KOPT-K1 (cell line): ENCODE measurements around the gene SLC9C1.
"Not testable (repeated sequence)": the region's sequence is repeated elsewhere in the genome, so short reads cannot be mapped to it uniquely, and the experiment has no call there.

Experiments
- H3K27ac ChIP-seq: fragments of 200-600 bp; sonication (generic); 2 replicates; pipeline ENCODE4 v1.5.1; 2016; ENCODE audit warnings: antibody characterized with exemption, mild to moderate bottlenecking, low read depth, low read length; ENCODE audit not compliant: poor library complexity, severe bottlenecking
- H3K36me3 ChIP-seq: fragments of 200-600 bp; sonication (generic); 2 replicates; pipeline ENCODE4 v1.5.1; 2017; ENCODE audit warnings: antibody characterized with exemption, mild to moderate bottlenecking, low read length, moderate library complexity; ENCODE audit not compliant: insufficient read depth
- H3K9me3 ChIP-seq: fragments of 200-600 bp; sonication (generic); 2 replicates; pipeline ENCODE4 v1.5.1; 2017; ENCODE audit warnings: antibody characterized with exemption, low read length, mild to moderate bottlenecking; ENCODE audit not compliant: insufficient read depth, poor library complexity, severe bottlenecking

The SLC9C1 gene

GRCh38 chr3:112280266-112280665 is 13.8 kb downstream of the SLC9C1 start:
- no peak overlapping the region for H3K27ac ChIP-seq
- no peaks in the 10 kb centered on the region for H3K9me3 ChIP-seq
- no peaks in the 10 kb centered on the region for H3K36me3 ChIP-seq

DNA sequence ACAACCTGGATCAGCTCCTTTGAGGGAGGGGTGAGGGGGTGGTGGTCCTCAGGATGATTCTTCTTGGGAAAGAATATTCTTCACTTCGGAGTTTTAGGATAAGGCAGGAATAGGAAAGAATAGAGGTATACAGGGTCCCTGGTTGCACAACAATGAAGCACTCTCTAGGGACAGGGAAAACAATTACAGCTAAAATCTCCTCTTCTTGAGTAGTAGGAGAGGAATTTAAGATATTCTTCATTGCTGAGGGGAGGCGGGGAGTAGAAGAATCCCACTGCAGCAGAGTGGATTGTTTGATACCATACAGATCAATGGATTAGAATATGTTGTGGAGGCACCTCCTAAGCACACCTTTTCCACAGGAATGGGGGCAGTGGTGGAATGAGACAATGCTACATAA is 20.5 kb downstream of the SLC9C1 start:
- Histone ChIP-seq H3K27ac (no peak overlapping the region), H3K9me3 (no peaks in the 10 kb centered on the region), H3K36me3 (no peaks in the 10 kb centered on the region)

GRCh38 chr3:112261742-112262141 is 32.3 kb downstream of the SLC9C1 start:
- Histone ChIP-seq H3K36me3 (no peaks in the 10 kb centered on the region), H3K27ac (no peak overlapping the region), H3K9me3 (no peaks in the 10 kb centered on the region)

DNA sequence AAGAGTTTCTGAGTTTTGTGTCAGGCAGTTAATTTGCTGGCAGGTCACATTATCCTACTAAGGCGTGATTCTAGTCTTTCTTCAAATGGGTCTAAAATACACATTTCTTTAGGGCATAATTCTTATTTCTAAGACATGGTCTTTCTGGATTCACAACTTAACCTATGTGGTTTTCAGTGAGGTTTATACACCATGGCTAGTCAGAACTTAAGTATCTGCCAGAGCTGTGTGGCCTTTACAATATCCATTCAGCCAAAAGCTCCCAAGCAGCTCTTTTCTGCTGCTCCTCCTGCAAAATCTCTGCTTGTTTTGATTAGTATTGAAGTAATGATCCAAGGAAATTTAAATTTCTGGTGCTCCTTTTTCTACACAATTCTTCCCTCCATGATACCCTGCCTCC is 33.5 kb downstream of the SLC9C1 start:
- H3K9me3 ChIP-seq, result no peaks in the 10 kb centered on the region
- no peak overlapping the region for H3K27ac ChIP-seq
- H3K36me3 ChIP-seq, result no peaks in the 10 kb centered on the region

GRCh38 chr3:112253301-112253971 is 40.6 kb downstream of the SLC9C1 start:
- no peaks in the 10 kb centered on the region for H3K36me3 ChIP-seq
- H3K27ac ChIP-seq, result no peak overlapping the region
- H3K9me3 ChIP-seq, result peaks cover 8% of the 10 kb centered on the region

- Histone ChIP-seq H3K9me3 (peaks cover 4% of the 10 kb centered on the region), H3K36me3 (no peaks in the 10 kb centered on the region), H3K27ac (no peak overlapping the region)
Observed at GRCh38 chr3:112247900-112248299, 46.1 kb downstream of the SLC9C1 start.

GRCh38 chr3:112247350-112247749 is 46.7 kb downstream of the SLC9C1 start:
- H3K36me3 ChIP-seq, result no peaks in the 10 kb centered on the region
- peaks cover 4% of the 10 kb centered on the region for H3K9me3 ChIP-seq
- H3K27ac ChIP-seq, result no peak overlapping the region

DNA sequence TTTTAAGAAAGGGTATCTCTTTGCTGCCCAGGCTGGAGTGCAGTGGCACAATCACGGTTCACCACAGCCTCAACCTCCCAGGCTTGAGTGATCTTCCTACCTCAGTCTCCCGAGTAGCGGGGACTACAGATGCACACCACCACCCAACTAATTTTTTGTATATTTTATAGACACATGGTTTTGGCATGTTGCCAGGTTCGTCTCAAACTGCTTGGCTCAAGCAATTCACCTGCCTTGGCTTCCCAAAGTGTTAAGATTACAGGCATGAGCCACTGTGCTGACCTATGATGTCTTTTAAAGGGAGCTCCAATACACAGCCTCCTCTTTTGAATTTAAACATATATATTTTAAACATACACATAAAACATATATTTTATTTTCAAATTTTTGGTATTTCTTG is 60.9 kb downstream of the SLC9C1 start:
- H3K36me3 ChIP-seq, result no peaks in the 10 kb centered on the region
- no peak overlapping the region for H3K27ac ChIP-seq
- no peaks in the 10 kb centered on the region for H3K9me3 ChIP-seq

- Histone ChIP-seq H3K27ac (no peak overlapping the region), H3K9me3 (no peaks in the 10 kb centered on the region), H3K36me3 (no peaks in the 10 kb centered on the region)
Observed at GRCh38 chr3:112231727-112232126, 62.3 kb downstream of the SLC9C1 start.

DNA sequence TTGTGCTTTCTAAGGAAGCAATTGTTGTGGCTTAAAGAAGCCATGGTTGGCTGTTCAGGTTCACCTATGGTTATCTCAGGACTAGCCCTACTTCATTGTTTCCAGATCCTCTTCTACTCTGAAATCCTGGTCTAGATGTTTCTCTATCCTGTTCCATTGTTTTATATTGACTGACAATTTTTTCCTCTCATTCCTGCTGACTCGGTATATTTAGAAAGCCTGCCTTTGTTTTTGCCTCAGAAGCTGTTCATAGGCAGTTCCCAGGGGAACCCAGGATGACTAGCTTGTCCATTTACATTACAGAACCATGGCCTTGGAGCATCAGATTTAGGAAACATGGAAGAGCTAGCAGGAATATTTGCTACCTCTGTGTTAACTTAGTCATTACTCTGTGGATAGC is 64.0 kb downstream of the SLC9C1 start:
- no peak overlapping the region for H3K27ac ChIP-seq
- peaks cover 12% of the 10 kb centered on the region for H3K9me3 ChIP-seq
- H3K36me3 ChIP-seq, result no peaks in the 10 kb centered on the region

- no peak overlapping the region for H3K27ac ChIP-seq
- peaks cover 16% of the 10 kb centered on the region for H3K9me3 ChIP-seq
- no peaks in the 10 kb centered on the region for H3K36me3 ChIP-seq
Observed at GRCh38 chr3:112228786-112229185, 65.2 kb downstream of the SLC9C1 start.

DNA sequence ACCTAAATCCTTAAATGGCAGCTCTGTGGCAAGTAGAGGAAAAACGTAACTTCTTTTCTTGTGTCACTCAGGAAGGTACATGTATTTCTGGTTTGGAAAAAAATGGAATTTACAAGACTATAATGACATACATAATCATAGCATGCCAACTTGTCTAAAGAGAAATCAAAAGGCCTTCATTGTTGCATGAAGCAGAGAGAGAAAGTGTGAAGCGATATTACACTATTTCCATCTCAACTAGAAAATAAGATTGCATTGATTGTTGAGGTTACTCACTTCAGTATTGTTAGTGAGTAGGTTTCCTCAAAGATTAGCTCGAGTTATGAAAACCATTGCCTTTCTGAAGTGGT is 93.7 kb downstream of the SLC9C1 start:
- no peak overlapping the region for H3K27ac ChIP-seq
- H3K36me3 ChIP-seq, result no peaks in the 10 kb centered on the region
- H3K9me3 ChIP-seq, result no peaks in the 10 kb centered on the region

DNA sequence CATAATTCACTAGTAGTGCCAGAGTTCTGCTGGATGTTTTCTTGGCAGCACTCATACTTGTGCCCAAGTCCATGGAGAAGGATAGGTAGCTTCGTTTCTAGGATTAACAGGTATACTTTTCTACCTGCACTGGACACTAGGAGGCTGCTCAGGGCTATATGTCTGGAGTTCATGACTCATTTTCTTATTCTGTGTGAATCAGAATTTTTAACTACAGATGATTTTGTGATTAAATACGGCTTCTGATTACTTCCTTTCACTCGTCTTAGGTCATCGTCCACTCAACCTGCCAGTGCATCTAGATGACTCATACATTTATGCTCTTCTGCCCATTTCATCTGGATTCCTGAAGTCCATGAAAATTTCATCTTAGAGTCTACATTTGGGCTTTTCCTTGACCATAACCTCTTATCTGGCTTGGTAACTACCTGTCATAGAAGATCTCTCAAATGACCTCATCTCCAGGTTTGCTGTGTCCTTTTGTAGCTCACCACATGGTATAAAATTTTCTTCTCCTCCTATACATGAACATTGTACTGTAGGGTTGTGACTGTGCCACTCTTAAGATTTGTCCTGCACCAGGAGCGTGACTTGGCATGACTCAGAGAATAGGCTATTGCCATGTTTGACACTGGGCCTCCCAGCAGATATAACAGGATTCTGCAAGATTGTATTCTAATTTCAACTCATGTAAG is 94.2 kb downstream of the SLC9C1 start:
- no peak overlapping the region for H3K27ac ChIP-seq
- peaks cover 5% of the 10 kb centered on the region for H3K9me3 ChIP-seq
- no peaks in the 10 kb centered on the region for H3K36me3 ChIP-seq

DNA sequence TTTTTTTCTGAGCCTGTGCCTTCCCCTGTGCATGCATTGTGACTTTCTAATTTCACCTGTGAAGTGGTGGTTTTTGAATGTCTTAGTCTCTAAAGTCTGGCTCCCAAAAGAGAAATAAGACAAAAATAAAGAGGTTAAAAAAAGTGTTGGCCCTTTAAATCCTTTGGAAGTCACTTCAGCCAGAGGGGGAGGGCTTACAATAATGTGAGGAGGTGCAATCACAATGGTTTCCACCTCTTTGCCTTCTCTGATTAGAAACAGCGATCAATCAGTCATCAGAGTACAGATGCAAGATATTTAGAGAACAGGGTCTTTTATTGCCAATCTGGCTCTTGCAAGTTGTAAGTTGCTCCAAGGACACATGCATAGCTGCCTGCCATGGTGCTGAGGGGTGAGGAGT is 96.9 kb downstream of the SLC9C1 start:
- no peak overlapping the region for H3K27ac ChIP-seq

DNA sequence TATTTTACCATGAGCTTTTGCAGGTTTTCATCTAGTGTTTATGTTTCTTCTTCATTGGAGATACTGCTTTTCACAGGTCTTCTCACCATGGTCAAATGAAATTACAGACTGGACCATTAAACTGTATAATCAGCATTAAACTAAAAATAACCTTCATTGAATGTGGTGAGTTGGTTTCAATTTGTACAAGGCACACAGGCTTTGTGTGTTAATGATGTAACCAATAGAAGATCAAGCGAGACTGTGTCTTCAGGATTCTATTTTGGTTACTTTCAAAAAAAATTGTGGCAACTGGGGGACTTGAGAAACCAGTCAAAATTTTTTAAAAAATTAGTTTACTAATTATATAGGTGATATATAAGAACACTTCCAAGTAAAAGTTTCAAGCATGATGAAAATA is 106.7 kb downstream of the SLC9C1 start:
- peaks cover 5% of the 10 kb centered on the region for H3K9me3 ChIP-seq
- H3K36me3 ChIP-seq, result no peaks in the 10 kb centered on the region
- no peak overlapping the region for H3K27ac ChIP-seq

More for the DNA sequence above, 96.9 kb downstream of the SLC9C1 start:
- no peaks in the 10 kb centered on the region for H3K36me3 ChIP-seq
- peaks cover 23% of the 10 kb centered on the region for H3K9me3 ChIP-seq

- H3K27ac ChIP-seq, H3K36me3 ChIP-seq, H3K9me3 ChIP-seq: not testable (repeated sequence)
Observed at GRCh38 chr3:112185423-112186035, 108.5 kb downstream of the SLC9C1 start.
